HepG2 (cell line): Measurements from ENCODE around the gene TCTA. TPM values are rescaled to one million over a fixed set of nuclear protein-coding genes. Genes with fewer than 3 reads are reported as not detected.
A peak's percentile ranks its signal among the peaks of the same experiment; 100 is the strongest.

Experiments used
- ARNTL ChIP-seq: sonication (generic); formaldehyde crosslinking; IDR thresholded peaks from 2 replicates; pipeline ENCODE4 v1.4.0; 2020; ENCODE audit warnings: mild to moderate bottlenecking, missing genetic modification reagents
- CBX2 ChIP-seq, 2 experiments: fragments of 200-600 bp in 1 of 2; sonication (generic); formaldehyde crosslinking in 1 of 2; IDR thresholded peaks; 2 replicates each; pipeline versions ENCODE4 v1.7.0 to v1.8.1; 2018 to 2022; ENCODE audit warnings: low read depth in 2 of 2, low read length in 1 of 2, mild to moderate bottlenecking in 1 of 2, missing genetic modification reagents in 1 of 2
- FOXA3 ChIP-seq: IDR thresholded peaks from 2 replicates; pipeline ENCODE4 v1.6.1; 2016; ENCODE audit warnings: missing genetic modification reagents, missing compliant biosample characterization
- FOXK1 ChIP-seq: sonication (generic); formaldehyde crosslinking; IDR thresholded peaks from 2 replicates; pipeline ENCODE4 v1.4.0; 2020; ENCODE audit warnings: low read depth, missing genetic modification reagents, borderline replicate concordance
- HCFC1 ChIP-seq: fragments of 150-350 bp; IDR thresholded peaks from 2 replicates; pipeline ENCODE4 v1.6.1; 2014; ENCODE audit warnings: low read depth, low read length
- KMT2A ChIP-seq: sonication (generic); formaldehyde crosslinking; IDR thresholded peaks from 2 replicates; pipeline ENCODE4 v1.4.0; 2020; ENCODE audit warnings: missing genetic modification reagents
- MTA1 ChIP-seq: sonication (generic); formaldehyde crosslinking; IDR thresholded peaks from 2 replicates; pipeline ENCODE4 v1.4.0; 2020; ENCODE audit warnings: missing genetic modification reagents, mild to moderate bottlenecking, borderline replicate concordance
- NRL ChIP-seq: sonication (generic); formaldehyde crosslinking; IDR thresholded peaks from 2 replicates; pipeline ENCODE4 v1.5.0; 2020; ENCODE audit warnings: missing genetic modification reagents, mild to moderate bottlenecking, moderate library complexity, borderline replicate concordance
- RBM39 ChIP-seq: fragments of 200-400 bp; formaldehyde crosslinking; IDR thresholded peaks from one replicate; pipeline ENCODE4 v1.6.1; 2018; ENCODE audit warnings: antibody characterized with exemption, mild to moderate bottlenecking, low read depth, low read length; ENCODE audit not compliant: poor library complexity, severe bottlenecking
- RELA ChIP-seq: sonication (generic); formaldehyde crosslinking; IDR thresholded peaks from 2 replicates; pipeline ENCODE4 v1.4.0; 2020; ENCODE audit warnings: missing genetic modification reagents
- RORA ChIP-seq: sonication (generic); formaldehyde crosslinking; IDR thresholded peaks from 2 replicates; pipeline ENCODE4 v1.5.0; 2020; ENCODE audit warnings: mild to moderate bottlenecking, missing genetic modification reagents, moderate library complexity
- SKIL ChIP-seq: sonication (generic); formaldehyde crosslinking; IDR thresholded peaks from 2 replicates; pipeline ENCODE4 v1.8.0; 2022; ENCODE audit warnings: missing genetic modification reagents, mild to moderate bottlenecking, moderate library complexity, borderline replicate concordance
- SMARCC2 ChIP-seq: fragments of 450-650 bp; IDR thresholded peaks from 2 replicates; pipeline ENCODE4 v1.6.1; 2017; ENCODE audit warnings: antibody characterized with exemption, mild to moderate bottlenecking
- SRSF4 ChIP-seq: fragments of 200-400 bp; formaldehyde crosslinking; IDR thresholded peaks from one replicate; pipeline ENCODE4 v1.6.1; 2018; ENCODE audit warnings: mild to moderate bottlenecking, low read depth, low read length, moderate library complexity; ENCODE audit not compliant: poor library complexity, severe bottlenecking
- ZNF350 ChIP-seq: sonication (generic); formaldehyde crosslinking; IDR thresholded peaks from 2 replicates; pipeline ENCODE4 v1.4.0; 2020; ENCODE audit warnings: mild to moderate bottlenecking, low read depth, missing genetic modification reagents, borderline replicate concordance
- ZNF468 ChIP-seq: sonication (generic); formaldehyde crosslinking; IDR thresholded peaks from 2 replicates; pipeline ENCODE4 v1.8.0; 2022; ENCODE audit warnings: mild to moderate bottlenecking, moderate library complexity, missing genetic modification reagents
- ZSCAN25 ChIP-seq: sonication (generic); formaldehyde crosslinking; IDR thresholded peaks from 2 replicates; pipeline ENCODE4 v1.8.0; 2022; ENCODE audit warnings: mild to moderate bottlenecking, missing genetic modification reagents
- ZXDC ChIP-seq: sonication (generic); formaldehyde crosslinking; IDR thresholded peaks from 2 replicates; pipeline ENCODE4 v1.5.0; 2020; ENCODE audit warnings: mild to moderate bottlenecking, missing genetic modification reagents
- polyA plus RNA-seq, 8 experiments: library from polyadenylated mRNA; depleted of rRNA in 3 of 8; stranded (reverse) in 7 of 8; unstranded in 1 of 8; fragments of >200 nt; fragmentation: Illumina TruSeq in 4 of 8; extraction: Trizol in 4 of 8; gene quantifications; 2 replicates each; pipeline versions ENCODE4 v1.2.1 to v1.2.3, GENCODE V29; 2011 to 2016; ENCODE audit warnings: low read depth in 4 of 8, missing spikeins in 1 of 8, mixed read lengths in 1 of 8; ENCODE audit not compliant: insufficient read depth in 1 of 8
- total RNA-seq, 5 experiments: library from RNA; depleted of rRNA; stranded (reverse); fragments of >200 nt; fragmentation: Illumina TruSeq; extraction: Trizol; gene quantifications; 2 replicates each; pipeline ENCODE4 v1.2.3, GENCODE V29; 2016; ENCODE audit warnings: low read depth in 1 of 5
- TF ChIP-seq, protein P1 (sequence below): sonication (generic); formaldehyde crosslinking; IDR thresholded peaks from 2 replicates; pipeline ENCODE4 v1.5.0; 2020; ENCODE audit warnings: mild to moderate bottlenecking, missing genetic modification reagents, borderline replicate concordance
- TF ChIP-seq, protein P2 (sequence below): sonication (generic); formaldehyde crosslinking; IDR thresholded peaks from 2 replicates; pipeline ENCODE4 v1.5.1; 2020; ENCODE audit warnings: missing genetic modification reagents, mild to moderate bottlenecking, borderline replicate concordance

TCTA gene
- total and polyA plus RNA-seq, 2 of the 13 experiments (the other 11 are each of a cell fraction or from before 2014, with no cell fraction given), result 8.3 to 13.2 TPM

DNA sequence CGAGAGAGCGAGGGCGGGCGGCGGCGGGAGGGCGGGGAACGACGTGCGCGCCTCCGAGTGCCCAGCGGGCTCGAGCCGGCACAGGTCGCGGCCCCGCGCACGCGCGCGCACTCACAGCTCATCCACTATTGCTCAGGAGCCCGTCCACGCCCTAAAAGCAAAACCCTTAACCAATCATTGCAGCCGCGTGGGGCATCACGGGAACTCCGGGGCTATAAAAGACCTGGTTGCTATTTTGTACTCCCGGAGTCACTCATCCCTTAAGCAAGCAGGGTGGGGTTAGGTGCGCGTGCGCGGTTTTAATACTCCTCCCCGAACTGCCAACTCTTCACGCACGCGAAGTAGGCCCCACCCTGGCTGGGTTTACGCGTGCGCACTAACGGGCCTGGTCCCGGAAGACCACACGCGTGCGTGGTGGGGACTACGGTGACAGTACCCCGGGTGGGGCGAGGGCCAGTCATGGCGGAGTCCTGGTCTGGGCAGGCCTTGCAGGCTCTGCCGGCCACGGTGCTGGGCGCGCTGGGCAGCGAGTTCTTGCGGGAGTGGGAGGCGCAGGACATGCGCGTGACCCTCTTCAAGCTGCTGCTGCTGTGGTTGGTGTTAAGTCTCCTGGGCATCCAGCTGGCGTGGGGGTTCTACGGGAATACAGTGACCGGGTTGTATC lies at the start of gene TCTA, which contains the start of gene RHOA (continued):
- TF ChIP-seq ZNF350 (CRISPR knock-in tag) (peak; percentile 83), SMARCC2 (no peak), HCFC1 (no peak), ZNF468 (CRISPR knock-in tag) (no peak), FOXK1 (CRISPR knock-in tag) (peak; percentile 54), RORA (CRISPR knock-in tag) (0 out of 2 replicates have a peak, but pooled peaks have one; percentile 24), MTA1 (CRISPR knock-in tag) (peak; percentile 77; the same call in 1 of the 2 replicates), NRL (peak; percentile 79), FOXA3 (peak; percentile 48; the same call in 1 of the 2 replicates), RELA (CRISPR knock-in tag) (no peak), RBM39 (no peak), ZSCAN25 (0 out of 2 replicates have a peak, but pooled peaks have one; percentile 21), SRSF4 (no peak), ARNTL (CRISPR knock-in tag) (peak; percentile 62; the same call in 1 of the 2 replicates), KMT2A (CRISPR knock-in tag) (peak; percentile 86), SKIL (0 out of 2 replicates have a peak, but pooled peaks have one; percentile 54), CBX2 (IDR thresholded peaks at IDR 0.05; ENCODE audit: low read depth, low read length) (no peak), CBX2 (CRISPR knock-in tag; IDR thresholded peaks at IDR 0.05; ENCODE audit: low read depth) (no peak), ZXDC (CRISPR knock-in tag) (0 out of 2 replicates have a peak, but pooled peaks have one; percentile 25)
- TF ChIP-seq, protein P1, sequence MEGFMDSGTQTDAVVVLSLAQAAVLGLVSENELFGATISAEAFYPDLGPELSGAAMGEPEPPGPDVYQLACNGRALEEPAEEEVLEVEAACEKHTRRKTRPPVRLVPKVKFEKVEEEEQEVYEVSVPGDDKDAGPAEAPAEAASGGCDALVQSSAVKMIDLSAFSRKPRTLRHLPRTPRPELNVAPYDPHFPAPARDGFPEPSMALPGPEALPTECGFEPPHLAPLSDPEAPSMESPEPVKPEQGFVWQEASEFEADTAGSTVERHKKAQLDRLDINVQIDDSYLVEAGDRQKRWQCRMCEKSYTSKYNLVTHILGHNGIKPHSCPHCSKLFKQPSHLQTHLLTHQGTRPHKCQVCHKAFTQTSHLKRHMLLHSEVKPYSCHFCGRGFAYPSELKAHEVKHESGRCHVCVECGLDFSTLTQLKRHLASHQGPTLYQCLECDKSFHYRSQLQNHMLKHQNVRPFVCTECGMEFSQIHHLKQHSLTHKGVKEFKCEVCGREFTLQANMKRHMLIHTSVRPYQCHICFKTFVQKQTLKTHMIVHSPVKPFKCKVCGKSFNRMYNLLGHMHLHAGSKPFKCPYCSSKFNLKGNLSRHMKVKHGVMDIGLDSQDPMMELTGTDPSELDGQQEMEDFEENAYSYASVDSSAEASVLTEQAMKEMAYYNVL (CRISPR knock-in tag), result peak; percentile 65; the same call in 1 of the 2 replicates
- TF ChIP-seq, protein P2, sequence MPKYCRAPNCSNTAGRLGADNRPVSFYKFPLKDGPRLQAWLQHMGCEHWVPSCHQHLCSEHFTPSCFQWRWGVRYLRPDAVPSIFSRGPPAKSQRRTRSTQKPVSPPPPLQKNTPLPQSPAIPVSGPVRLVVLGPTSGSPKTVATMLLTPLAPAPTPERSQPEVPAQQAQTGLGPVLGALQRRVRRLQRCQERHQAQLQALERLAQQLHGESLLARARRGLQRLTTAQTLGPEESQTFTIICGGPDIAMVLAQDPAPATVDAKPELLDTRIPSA (CRISPR knock-in tag), result 0 out of 2 replicates have a peak, but pooled peaks have one; percentile 8
